Gastrocnemius medialis (tissue), 4 donors: ENCODE measurements around the gene TMLHE.
"Not testable (repeated sequence)": the region's sequence is repeated elsewhere in the genome, so short reads cannot be mapped to it uniquely, and the experiment has no call there.

ENCODE experiments used
- CTCF ChIP-seq, 5 experiments: fragments of 450-650 bp in 3 of 5; fragments of 200-600 bp in 2 of 5; sonication (generic) in 2 of 5; IDR thresholded peaks in 4 of 5; conservative IDR thresholded peaks in 1 of 5; 1 replicate in 4 of 5; 2 replicates in 1 of 5; pipeline ENCODE4 v1.5.1; 2016 to 2019; ENCODE audit warnings: antibody characterized with exemption in 5 of 5, mild to moderate bottlenecking in 3 of 5, moderate library complexity in 3 of 5
- POLR2A ChIP-seq, 2 donors: fragments of 450-650 bp; IDR thresholded peaks; one replicate each; pipeline ENCODE4 v1.6.1; 2017; ENCODE audit warnings: antibody characterized with exemption in 2 of 2, mild to moderate bottlenecking in 2 of 2, moderate library complexity in 2 of 2

GRCh38 chrX:155458471-155458870 lies 154.3 kb downstream of the TMLHE start, which contains the start of gene F8A3:
- not testable (repeated sequence) for TF ChIP-seq POLR2A (IDR thresholded peaks at IDR 0.05); CTCF (IDR thresholded peaks at IDR 0.05 in 4 of 5, conservative IDR thresholded peaks at IDR 0.05 in 1 of 5)
